Testis (tissue), 3 donors: Measurements from ENCODE around the gene GJB2. TPM values are rescaled to one million over a fixed set of nuclear protein-coding genes. Genes with fewer than 3 reads are reported as not detected.

Experiments
- DNase-seq: peaks from one replicate; pipeline ENCODE4 v3.0.0-alpha.2; 2019
- H3K27ac ChIP-seq, 2 donors: fragments of 200-600 bp; sonication (generic); one replicate each; pipeline ENCODE4 v1.5.1; 2019
- H3K27me3 ChIP-seq: fragments of 200-600 bp; sonication (generic); one replicate; pipeline ENCODE4 v1.5.1; 2019
- H3K36me3 ChIP-seq: fragments of 200-600 bp; sonication (generic); one replicate; pipeline ENCODE4 v1.5.1; 2017; ENCODE audit warnings: low read depth; ENCODE audit errors: missing control alignments
- H3K4me1 ChIP-seq: fragments of 200-600 bp; sonication (generic); one replicate; pipeline ENCODE4 v1.5.1; 2019
- H3K4me3 ChIP-seq, 2 donors: fragments of 200-600 bp; sonication (generic); one replicate each; pipeline ENCODE4 v1.5.1; 2017 to 2019
- H3K9me3 ChIP-seq: fragments of 200-600 bp; sonication (generic); one replicate; pipeline ENCODE4 v1.5.1; 2017
- POLR2A ChIP-seq: fragments of 450-650 bp; IDR thresholded peaks from one replicate; pipeline ENCODE4 v1.6.1; 2017; ENCODE audit warnings: antibody characterized with exemption, mild to moderate bottlenecking, moderate library complexity
- WGBS, 2 donors: methylation state at CpG; one replicate each; pipeline ENCODE4 v1.1.5; 2018; 5-methylcytosine and 5-hydroxymethylcytosine counted together
- intact Hi-C: fragments of 100-400 bp; cut with DNase I; formaldehyde crosslinking; loops from one replicate; pipeline ENCODE4 v1.15.1; 2023; ENCODE audit warnings: low total_unique reads
- polyA plus RNA-seq: library from polyadenylated mRNA; stranded (reverse); fragments of 350-450 nt; fragmentation: Illumina TruSeq; extraction: RNeasy Lipid Tissue Mini Kit (QIAGEN cat#74804); gene quantifications from one replicate; pipeline ENCODE4 v1.2.3, GENCODE V29; 2014; ENCODE audit warnings: low read depth, low replicate concordance; ENCODE audit not compliant: insufficient read depth
- total RNA-seq, 2 donors: library from RNA; depleted of rRNA; stranded (reverse); fragments of >200 nt; gene quantifications; one replicate each; pipeline ENCODE4 v1.2.3, GENCODE V29; 2016
- TF ChIP-seq, protein P1 (sequence below), 3 experiments: fragments of 450-650 bp in 2 of 3; fragments of 200-600 bp in 1 of 3; sonication (generic) in 1 of 3; IDR thresholded peaks; one replicate each; pipeline ENCODE4 v1.5.1; 2016 to 2019; ENCODE audit warnings: antibody characterized with exemption in 3 of 3, mild to moderate bottlenecking in 2 of 3, moderate library complexity in 1 of 3

The GJB2 gene
- total and polyA plus RNA-seq, 3 donors from 2014 or later: 2.5 to 3.1 (median 2.9) TPM

DNA sequence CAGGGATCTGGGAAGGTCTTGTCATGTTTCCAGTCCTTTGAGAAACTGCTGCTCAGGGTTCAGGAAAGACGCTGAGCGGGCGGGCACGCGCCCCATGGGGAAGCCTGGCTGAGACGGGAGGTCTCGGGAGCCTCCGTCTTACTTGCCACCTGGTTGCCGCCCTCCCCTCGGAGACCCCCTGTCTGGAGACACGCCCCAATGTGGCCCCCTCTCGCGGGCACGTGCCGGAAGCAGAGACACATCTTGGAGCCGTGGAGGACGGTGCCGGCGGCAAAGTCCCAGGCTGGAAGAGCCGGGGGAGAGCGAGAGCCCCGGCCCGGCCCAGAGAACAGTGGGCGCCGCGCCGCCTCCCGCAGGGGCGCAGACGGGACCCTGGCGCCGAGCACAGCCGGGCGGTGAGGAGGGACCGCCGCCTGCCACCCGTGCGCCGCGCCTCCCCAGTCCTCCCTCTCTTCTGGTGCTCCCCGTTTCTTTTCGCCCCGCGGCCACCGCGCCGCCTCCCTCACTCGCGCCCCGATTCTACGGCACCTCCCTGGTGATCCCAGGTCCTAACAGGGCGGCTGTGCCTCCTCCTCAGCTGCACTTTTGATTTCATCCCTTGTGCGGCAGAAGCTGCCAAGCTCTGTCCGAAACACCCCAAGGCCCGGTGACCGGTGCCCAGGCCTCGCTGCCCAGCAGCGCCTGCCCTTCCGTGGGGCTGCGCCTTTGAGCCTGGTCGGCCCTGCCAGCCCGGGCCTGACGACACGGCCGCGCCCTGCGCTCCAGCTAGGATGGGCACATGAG, 15.5 kb downstream of the GJB2 start:
- no peak for DNase-seq
- intact Hi-C loops: no loop called here
- no peaks in the 10 kb centered on the region for H3K9me3 ChIP-seq
- no peaks in the 10 kb centered on the region for H3K36me3 ChIP-seq
- H3K4me3 ChIP-seq: peak overlapping the region in 1 of 2 donors; percentile 43
- WGBS, 2 donors: 26 to 31% methylated on average over 31 to 67 of the region's 67 CpGs
- H3K4me1 ChIP-seq: peaks cover 4% of the 10 kb centered on the region
- H3K27me3 ChIP-seq: no peaks in the 10 kb centered on the region
- H3K27ac ChIP-seq: no peak overlapping the region
- TF ChIP-seq POLR2A: no peak
- TF ChIP-seq, protein P1, sequence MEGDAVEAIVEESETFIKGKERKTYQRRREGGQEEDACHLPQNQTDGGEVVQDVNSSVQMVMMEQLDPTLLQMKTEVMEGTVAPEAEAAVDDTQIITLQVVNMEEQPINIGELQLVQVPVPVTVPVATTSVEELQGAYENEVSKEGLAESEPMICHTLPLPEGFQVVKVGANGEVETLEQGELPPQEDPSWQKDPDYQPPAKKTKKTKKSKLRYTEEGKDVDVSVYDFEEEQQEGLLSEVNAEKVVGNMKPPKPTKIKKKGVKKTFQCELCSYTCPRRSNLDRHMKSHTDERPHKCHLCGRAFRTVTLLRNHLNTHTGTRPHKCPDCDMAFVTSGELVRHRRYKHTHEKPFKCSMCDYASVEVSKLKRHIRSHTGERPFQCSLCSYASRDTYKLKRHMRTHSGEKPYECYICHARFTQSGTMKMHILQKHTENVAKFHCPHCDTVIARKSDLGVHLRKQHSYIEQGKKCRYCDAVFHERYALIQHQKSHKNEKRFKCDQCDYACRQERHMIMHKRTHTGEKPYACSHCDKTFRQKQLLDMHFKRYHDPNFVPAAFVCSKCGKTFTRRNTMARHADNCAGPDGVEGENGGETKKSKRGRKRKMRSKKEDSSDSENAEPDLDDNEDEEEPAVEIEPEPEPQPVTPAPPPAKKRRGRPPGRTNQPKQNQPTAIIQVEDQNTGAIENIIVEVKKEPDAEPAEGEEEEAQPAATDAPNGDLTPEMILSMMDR (IDR thresholded peaks at IDR 0.05): no peak

DNA sequence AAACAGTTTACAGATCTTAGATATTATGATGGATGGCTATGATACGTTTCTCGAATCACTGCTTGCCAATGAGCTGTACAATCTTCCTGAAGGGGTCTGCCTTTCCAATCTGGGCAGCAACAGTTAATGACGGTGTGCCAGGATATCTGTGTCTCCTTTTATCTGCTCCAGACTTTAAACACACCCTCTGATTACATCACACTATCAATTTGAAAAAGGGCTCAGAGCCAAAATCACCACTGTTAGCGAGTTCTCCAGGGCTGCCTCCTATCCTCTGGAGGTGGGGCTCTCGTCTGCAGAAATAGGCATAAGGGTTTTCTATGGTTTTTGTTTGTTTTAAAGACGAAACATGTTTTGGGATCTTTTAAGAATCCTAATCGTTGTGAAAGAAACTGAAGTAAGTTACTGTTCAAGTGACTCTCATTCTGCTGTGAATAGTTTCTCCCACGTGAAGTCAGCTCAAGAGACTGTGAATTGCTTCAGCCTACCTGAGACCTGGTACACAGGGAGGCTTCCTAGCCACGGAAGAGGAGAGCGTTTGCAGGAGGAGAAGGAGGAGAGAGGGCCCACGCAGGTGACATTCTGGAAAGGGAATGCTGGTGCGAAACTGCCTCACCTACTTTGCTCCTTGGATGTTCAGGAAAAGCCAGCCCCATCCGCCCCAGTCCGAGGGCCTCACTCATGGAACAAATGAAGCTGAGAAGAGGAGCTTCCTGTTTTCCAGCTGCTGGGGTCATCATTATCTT, 16.7 kb downstream of the GJB2 start:
- 64 to 67% methylated on average over 12 to 14 of the region's 14 CpGs for WGBS, 2 donors
- peaks cover 4% of the 10 kb centered on the region for H3K4me1 ChIP-seq
- H3K4me3 ChIP-seq: no peak overlapping the region
- no peaks in the 10 kb centered on the region for H3K27me3 ChIP-seq
- DNase-seq: no peak
- no peaks in the 10 kb centered on the region for H3K9me3 ChIP-seq
- no peaks in the 10 kb centered on the region for H3K36me3 ChIP-seq
- no peak overlapping the region for H3K27ac ChIP-seq
- intact Hi-C loops: no loop called here
- no peak for TF ChIP-seq POLR2A
- TF ChIP-seq, protein P1 (IDR thresholded peaks at IDR 0.05): no peak

DNA sequence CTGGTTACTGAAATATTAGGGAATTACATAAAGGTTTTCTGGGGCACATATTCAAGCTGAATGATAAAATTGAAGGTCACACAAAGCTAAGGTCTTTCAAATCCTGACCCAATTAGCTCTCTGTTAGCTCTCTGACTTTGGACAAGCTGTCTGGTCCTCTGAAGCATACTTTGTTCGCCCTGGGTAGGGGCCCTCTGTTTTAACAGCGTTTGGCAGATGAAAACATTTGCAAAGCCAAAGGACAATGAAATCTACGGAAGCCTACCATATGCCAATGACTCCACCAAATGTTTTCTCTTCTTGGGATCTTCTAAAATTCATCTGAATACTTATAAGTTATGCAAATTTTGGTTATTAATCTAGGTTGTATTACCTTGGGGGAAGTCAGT, 17.3 kb downstream of the GJB2 start:
- DNase-seq: no peak
- Histone ChIP-seq H3K4me3 (no peak overlapping the region), H3K36me3 (no peaks in the 10 kb centered on the region), H3K27ac (no peak overlapping the region), H3K4me1 (peaks cover 4% of the 10 kb centered on the region), H3K9me3 (no peaks in the 10 kb centered on the region), H3K27me3 (no peaks in the 10 kb centered on the region)
- intact Hi-C loops: no loop called here
- TF ChIP-seq, protein P1 (IDR thresholded peaks at IDR 0.05): no peak
- TF ChIP-seq POLR2A: no peak
- WGBS, 2 donors: 60 to 68% methylated on average over 3 of the region's 3 CpGs

DNA sequence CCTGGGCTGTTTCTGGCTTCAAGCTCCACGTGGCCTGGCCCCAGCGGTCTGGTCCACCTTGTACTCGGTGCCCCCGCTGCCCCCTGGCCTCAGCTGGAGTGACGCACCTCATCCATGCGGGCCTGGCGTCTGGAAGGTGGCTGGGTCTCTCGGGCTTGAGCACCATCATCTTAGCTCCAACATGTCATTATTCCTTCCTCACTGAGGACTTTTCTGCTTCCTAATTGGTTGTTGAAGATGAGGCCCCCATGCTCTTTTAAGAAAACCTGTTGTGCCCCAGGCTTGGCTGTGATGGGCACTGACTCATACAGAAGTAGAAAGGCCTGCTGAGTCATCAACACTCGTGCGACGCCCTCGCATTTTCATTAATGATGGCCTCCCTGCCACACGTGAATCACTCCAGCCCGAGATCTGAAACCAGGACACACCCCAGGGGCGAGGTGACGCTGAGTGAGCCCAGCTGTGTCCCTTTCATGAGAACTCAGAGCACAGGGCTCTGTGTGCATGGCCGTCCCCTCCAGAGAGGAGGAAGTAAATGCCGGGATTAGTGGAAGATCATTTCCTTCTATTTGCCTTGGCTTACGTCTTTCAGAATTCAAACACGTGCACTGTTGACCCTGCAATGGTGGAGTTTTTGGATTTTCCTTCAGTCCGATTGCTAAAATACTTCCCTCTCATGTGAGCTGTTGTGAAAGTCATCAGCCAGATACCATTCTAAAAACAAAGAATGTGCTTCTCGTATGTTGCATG, 17.9 kb downstream of the GJB2 start:
- H3K4me3 ChIP-seq: no peak overlapping the region
- peak; percentile 23 for DNase-seq
- TF ChIP-seq, protein P1 (IDR thresholded peaks at IDR 0.05): no peak
- TF ChIP-seq POLR2A: no peak
- intact Hi-C loops: no loop called here
- no peaks in the 10 kb centered on the region for H3K36me3 ChIP-seq
- H3K27ac ChIP-seq: no peak overlapping the region
- H3K4me1 ChIP-seq: peaks cover 4% of the 10 kb centered on the region
- H3K27me3 ChIP-seq: no peaks in the 10 kb centered on the region
- WGBS, 2 donors: 63 to 65% methylated on average over 15 to 22 of the region's 22 CpGs
- no peaks in the 10 kb centered on the region for H3K9me3 ChIP-seq
